ENCODE data around the gene ESYT1. TPM values are rescaled to one million over a fixed set of nuclear protein-coding genes. Genes with fewer than 3 reads are reported as not detected.
A peak's percentile ranks its signal among the peaks of the same experiment; 100 is the strongest.

ESYT1 gene
- total RNA-seq, 2 donors from 2014 or later, result 113 to 128 TPM

GRCh38 chr12:56098592-56098991 is 29.5 kb upstream of the ESYT1 start:
- H3K36me3 ChIP-seq, result no peaks in the 10 kb centered on the region
- DNase-seq (ENCODE audit: low spot score), result no peak
- no peak for ATAC-seq (ENCODE audit: insufficient number of reproducible peaks, low FRiP score, low read depth)
- peaks cover 0 to 7% of the 10 kb centered on the region in 2 donors for H3K4me1 ChIP-seq (ENCODE audit: control insufficient read depth in 1 of 2, low read depth in 2 of 2)
- no peak overlapping the region for H3K4me3 ChIP-seq
- no peaks in the 10 kb centered on the region for H3K9me3 ChIP-seq
- H3K27ac ChIP-seq, result no peak overlapping the region
- no peaks in the 10 kb centered on the region for H3K27me3 ChIP-seq (replicated peaks; ENCODE audit: insufficient read depth)
- TF ChIP-seq CTCF (IDR thresholded peaks at IDR 0.05), result no peak

- no peak overlapping the region for H3K4me3 ChIP-seq
- H3K27ac ChIP-seq, result no peak overlapping the region
- DNase-seq (ENCODE audit: low spot score), result no peak
- no peaks in the 10 kb centered on the region for H3K27me3 ChIP-seq (replicated peaks; ENCODE audit: insufficient read depth)
- no peaks in the 10 kb centered on the region for H3K36me3 ChIP-seq
- H3K4me1 ChIP-seq (ENCODE audit: control insufficient read depth in 1 of 2, low read depth in 2 of 2), result peaks cover 0 to 9% of the 10 kb centered on the region in 2 donors
- no peaks in the 10 kb centered on the region for H3K9me3 ChIP-seq
- no peak for TF ChIP-seq CTCF (IDR thresholded peaks at IDR 0.05)
- no peak for ATAC-seq (ENCODE audit: insufficient number of reproducible peaks, low FRiP score, low read depth)
Measured at GRCh38 chr12:56099787-56100186, 28.3 kb upstream of the ESYT1 start.

GRCh38 chr12:56101045-56101444 is 27.0 kb upstream of the ESYT1 start:
- no peak for DNase-seq (ENCODE audit: low spot score)
- H3K27me3 ChIP-seq (replicated peaks; ENCODE audit: insufficient read depth), result no peaks in the 10 kb centered on the region
- no peak for ATAC-seq (ENCODE audit: insufficient number of reproducible peaks, low FRiP score, low read depth)
- peaks cover 5 to 21% of the 10 kb centered on the region in 2 donors for H3K4me1 ChIP-seq (ENCODE audit: control insufficient read depth in 1 of 2, low read depth in 2 of 2)
- no peak overlapping the region for H3K4me3 ChIP-seq
- H3K9me3 ChIP-seq, result no peaks in the 10 kb centered on the region
- no peak overlapping the region for H3K27ac ChIP-seq
- no peak for TF ChIP-seq CTCF (IDR thresholded peaks at IDR 0.05)
- no peaks in the 10 kb centered on the region for H3K36me3 ChIP-seq

- Histone ChIP-seq H3K9me3 (no peaks in the 10 kb centered on the region), H3K4me3 (no peak overlapping the region), H3K27me3 (replicated peaks; ENCODE audit: insufficient read depth) (no peaks in the 10 kb centered on the region), H3K36me3 (peaks cover 8% of the 10 kb centered on the region), H3K4me1 (ENCODE audit: control insufficient read depth in 1 of 2, low read depth in 2 of 2) (peaks cover 5 to 26% of the 10 kb centered on the region in 2 donors), H3K27ac (no peak overlapping the region)
- TF ChIP-seq CTCF (IDR thresholded peaks at IDR 0.05), result no peak
- DNase-seq (ENCODE audit: low spot score), result no peak
- no peak for ATAC-seq (ENCODE audit: insufficient number of reproducible peaks, low FRiP score, low read depth)
Measured at GRCh38 chr12:56102683-56103065, 25.4 kb upstream of the ESYT1 start.

- Histone ChIP-seq H3K27me3 (replicated peaks; ENCODE audit: insufficient read depth) (no peaks in the 10 kb centered on the region), H3K4me1 (ENCODE audit: control insufficient read depth in 1 of 2, low read depth in 2 of 2) (peaks cover 5 to 26% of the 10 kb centered on the region in 2 donors), H3K9me3 (no peaks in the 10 kb centered on the region), H3K4me3 (peak overlapping the region; percentile 90), H3K27ac (peak overlapping the region; percentile 73 to 86), H3K36me3 (peaks cover 13% of the 10 kb centered on the region)
- DNase-seq (ENCODE audit: low spot score) (no peak), ATAC-seq (ENCODE audit: insufficient number of reproducible peaks, low FRiP score, low read depth) (no peak)
- no peak for TF ChIP-seq CTCF (IDR thresholded peaks at IDR 0.05)
Measured at GRCh38 chr12:56103066-56103711, 24.9 kb upstream of the ESYT1 start.
